Mesendoderm (in vitro differentiated cells): ENCODE measurements around the gene PRSS3. TPM values are rescaled to one million over a fixed set of nuclear protein-coding genes. Genes with fewer than 3 reads are reported as not detected.
"Not testable (repeated sequence)": the region's sequence is repeated elsewhere in the genome, so short reads cannot be mapped to it uniquely, and the experiment has no call there.

Experiments
- DNase-seq: peaks from one replicate; pipeline ENCODE4 v3.0.0; 2013
- H2AK5ac ChIP-seq: 2 replicates; pipeline ENCODE4 v1.6.1; 2013; ENCODE audit warnings: low read length, inconsistent platforms
- H2BK120ac ChIP-seq: 2 replicates; pipeline ENCODE4 v1.6.1; 2013; ENCODE audit warnings: low read depth, mild to moderate bottlenecking, low read length, moderate library complexity, mixed read lengths
- H2BK15ac ChIP-seq: replicated peaks from 2 replicates; pipeline ENCODE4 v1.6.1; 2013; ENCODE audit warnings: low read depth, mild to moderate bottlenecking, moderate library complexity
- H2BK5ac ChIP-seq: 2 replicates; pipeline ENCODE4 v1.6.1; 2013; ENCODE audit warnings: low read length, inconsistent platforms
- H3K18ac ChIP-seq: 2 replicates; pipeline ENCODE4 v1.6.1; 2013; ENCODE audit warnings: mild to moderate bottlenecking, low read length, mixed read lengths
- H3K23ac ChIP-seq: one replicate; pipeline ENCODE4 v1.6.1; 2013; ENCODE audit warnings: low read length
- H3K27ac ChIP-seq: 2 replicates; pipeline ENCODE4 v1.5.1; 2013; ENCODE audit warnings: low read depth, mild to moderate bottlenecking, inconsistent platforms, low read length, moderate library complexity
- H3K27me3 ChIP-seq: 2 replicates; pipeline ENCODE4 v1.6.1; 2013; ENCODE audit warnings: low read length, control low read depth, mild to moderate bottlenecking, inconsistent platforms; ENCODE audit not compliant: insufficient read depth, poor library complexity
- H3K36me3 ChIP-seq: 2 replicates; pipeline ENCODE4 v1.6.1; 2013; ENCODE audit warnings: low read length, inconsistent platforms; ENCODE audit not compliant: control insufficient read depth, insufficient read depth
- H3K4ac ChIP-seq: one replicate; pipeline ENCODE4 v1.6.1; 2013; ENCODE audit warnings: low read depth, mild to moderate bottlenecking, low read length, moderate library complexity
- H3K4me1 ChIP-seq: 2 replicates; pipeline ENCODE4 v1.6.1; 2013; ENCODE audit warnings: low read depth, low read length, inconsistent platforms; ENCODE audit not compliant: control insufficient read depth
- H3K4me2 ChIP-seq: 2 replicates; pipeline ENCODE4 v1.6.1; 2013; ENCODE audit warnings: low read length
- H3K4me3 ChIP-seq: 2 replicates; pipeline ENCODE4 v1.5.1; 2013; ENCODE audit warnings: mild to moderate bottlenecking, low read length
- H3K56ac ChIP-seq: one replicate; pipeline ENCODE4 v1.6.1; 2013; ENCODE audit warnings: low read length
- H3K79me1 ChIP-seq: 2 replicates; pipeline ENCODE4 v1.6.1; 2013; ENCODE audit warnings: low read length, inconsistent platforms
- H3K79me2 ChIP-seq: 2 replicates; pipeline ENCODE4 v1.6.1; 2013; ENCODE audit warnings: mild to moderate bottlenecking, low read length; ENCODE audit not compliant: control insufficient read depth, insufficient read depth
- H3K9ac ChIP-seq: 2 replicates; pipeline ENCODE4 v1.6.1; 2013; ENCODE audit warnings: low read length, inconsistent platforms
- H4K5ac ChIP-seq: one replicate; pipeline ENCODE4 v1.6.1; 2013; ENCODE audit warnings: low read length
- H4K8ac ChIP-seq: one replicate; pipeline ENCODE4 v1.6.1; 2013; ENCODE audit warnings: low read depth, mild to moderate bottlenecking, control low read depth, low read length, moderate library complexity
- WGBS: extraction: QIAGEN DNeasy Blood & Tissue Kit; methylation state at CpG from one replicate; pipeline ENCODE4 v1.1.7; 2013; ENCODE audit warnings: low lambda C conversion rate, missing lambda C conversion rate; ENCODE audit not compliant: insufficient coverage; ENCODE audit errors: extremely low coverage; 5-methylcytosine and 5-hydroxymethylcytosine counted together
- small RNA-seq: library from polyadenylated mRNA; stranded (forward); fragments of <200 nt; extraction: miRNeasy Mini kit (QIAGEN cat#:217004); gene quantifications from one replicate; pipeline ENCODE3, GENCODE V24; 2013; ENCODE audit not compliant: insufficient read depth

Gene PRSS3

GRCh38 chr9:33840381-33840780 is 45.0 kb downstream of the PRSS3 start:
- Histone ChIP-seq H3K79me2 (peaks cover 57% of the 10 kb centered on the region), H3K4me3 (no peak overlapping the region), H3K4me1 (no peaks in the 10 kb centered on the region), H3K36me3 (no peaks in the 10 kb centered on the region), H3K4ac (no peak overlapping the region), H4K8ac (no peak overlapping the region), H3K23ac (no peak overlapping the region), H4K5ac (no peak overlapping the region), H3K27me3 (no peaks in the 10 kb centered on the region), H3K4me2 (no peak overlapping the region), H3K18ac (no peak overlapping the region), H2BK15ac (no peak overlapping the region), H2AK5ac (no peak overlapping the region), H3K9ac (no peak overlapping the region), H2BK5ac (no peak overlapping the region), H2BK120ac (no peak overlapping the region), H3K56ac (no peak overlapping the region), H3K27ac (no peak overlapping the region), H3K79me1 (peaks cover 7% of the 10 kb centered on the region)
- WGBS: no CpG with 5 or more reads among the region's 2 CpGs
- no peak for DNase-seq

- Histone ChIP-seq H4K8ac (no peak overlapping the region), H3K4me2 (no peak overlapping the region), H3K23ac (no peak overlapping the region), H3K36me3 (no peaks in the 10 kb centered on the region), H3K9ac (no peak overlapping the region), H2BK120ac (no peak overlapping the region), H3K18ac (no peak overlapping the region), H3K56ac (no peak overlapping the region), H3K27me3 (no peaks in the 10 kb centered on the region), H2BK5ac (no peak overlapping the region), H3K4me1 (no peaks in the 10 kb centered on the region), H3K4ac (no peak overlapping the region), H3K4me3 (no peak overlapping the region), H2BK15ac (no peak overlapping the region), H4K5ac (no peak overlapping the region), H3K79me2 (peaks cover 43% of the 10 kb centered on the region), H3K79me1 (peaks cover 5% of the 10 kb centered on the region), H3K27ac (no peak overlapping the region), H2AK5ac (no peak overlapping the region)
- no peak for DNase-seq
- WGBS: no CpG with 5 or more reads among the region's 5 CpGs
These were observed 48.1 kb downstream of the PRSS3 start for GRCh38 chr9:33843312-33843961.

- Histone ChIP-seq H3K4me2 (no peak overlapping the region), H4K8ac (no peak overlapping the region), H2AK5ac (no peak overlapping the region), H2BK120ac (no peak overlapping the region), H2BK5ac (no peak overlapping the region), H3K56ac (no peak overlapping the region), H3K4me3 (no peak overlapping the region), H3K4ac (no peak overlapping the region), H3K79me2 (peaks cover 30% of the 10 kb centered on the region), H3K4me1 (no peaks in the 10 kb centered on the region), H3K79me1 (peaks cover 3% of the 10 kb centered on the region), H4K5ac (no peak overlapping the region), H3K18ac (no peak overlapping the region), H3K27ac (no peak overlapping the region), H2BK15ac (no peak overlapping the region), H3K23ac (no peak overlapping the region), H3K27me3 (no peaks in the 10 kb centered on the region), H3K36me3 (no peaks in the 10 kb centered on the region), H3K9ac (no peak overlapping the region)
- no peak for DNase-seq
- 100% methylated on average over 1 of the region's 4 CpGs for WGBS
These were observed 50.9 kb downstream of the PRSS3 start for GRCh38 chr9:33846231-33846630.

- not testable (repeated sequence) for H3K79me1 ChIP-seq, H3K4ac ChIP-seq, H3K23ac ChIP-seq, H4K5ac ChIP-seq, H3K56ac ChIP-seq, H2BK15ac ChIP-seq, H3K9ac ChIP-seq, H3K4me1 ChIP-seq, H3K36me3 ChIP-seq, H3K4me3 ChIP-seq, H2BK120ac ChIP-seq, DNase-seq, H3K4me2 ChIP-seq, H3K27ac ChIP-seq, H2BK5ac ChIP-seq, H2AK5ac ChIP-seq, H3K18ac ChIP-seq, H3K27me3 ChIP-seq, H4K8ac ChIP-seq
- WGBS: no CpG with 5 or more reads among the region's 3 CpGs
- peaks cover 26% of the 10 kb centered on the region for H3K79me2 ChIP-seq
These were observed 52.5 kb downstream of the PRSS3 start for GRCh38 chr9:33847894-33848205.

Small RNA genes within 50 kb of the gene (small RNA-seq; reads per million reads assigned to genes)
- not detected for gene RF00019
